DND-41 (cell line): Measurements from ENCODE around the gene CCDC85C.

Experiments
- ATAC-seq: fragments of 200-7000 bp; cut with Tn5 transposase; 3 replicates; pipeline ENCODE4 v1.9.1; 2021; ENCODE audit warnings: low read depth; ENCODE audit not compliant: insufficient read depth
- DNase-seq: peaks from one replicate; pipeline ENCODE4 v3.0.0-alpha.2; 2020
- H2AFZ ChIP-seq: 2 replicates; pipeline ENCODE4 v1.6.0; 2012; ENCODE audit warnings: low read depth, low read length
- H3K27ac ChIP-seq: 2 replicates; pipeline ENCODE4 v1.5.1; 2012; ENCODE audit warnings: low read length, inconsistent platforms
- H3K27me3 ChIP-seq: fragments of 200-600 bp; sonication (generic); 2 replicates; pipeline ENCODE4 v1.6.0; 2012; ENCODE audit warnings: low read length, mild to moderate bottlenecking, inconsistent platforms; ENCODE audit not compliant: insufficient read depth, poor library complexity
- H3K36me3 ChIP-seq: 2 replicates; pipeline ENCODE4 v1.5.1; 2012; ENCODE audit warnings: low read length, inconsistent platforms; ENCODE audit not compliant: insufficient read depth
- H3K4me1 ChIP-seq: 2 replicates; pipeline ENCODE4 v1.5.1; 2012; ENCODE audit warnings: mild to moderate bottlenecking, low read length; ENCODE audit not compliant: insufficient read depth
- H3K4me2 ChIP-seq: 2 replicates; pipeline ENCODE4 v1.6.0; 2012; ENCODE audit warnings: mild to moderate bottlenecking, moderate library complexity, low read length, inconsistent platforms; ENCODE audit not compliant: insufficient read depth
- H3K4me3 ChIP-seq, 2 experiments: fragments of 200-600 bp in 1 of 2; shearing (Covaris generic) in 1 of 2; 2 replicates each; pipeline ENCODE4 v1.5.1; 2012 to 2016; ENCODE audit warnings: inconsistent platforms in 2 of 2, low read length in 2 of 2, mild to moderate bottlenecking in 2 of 2, low read depth in 1 of 2, moderate library complexity in 1 of 2
- H3K79me2 ChIP-seq: 2 replicates; pipeline ENCODE4 v1.6.0; 2012; ENCODE audit warnings: low read length, inconsistent platforms; ENCODE audit not compliant: insufficient read depth
- H3K9ac ChIP-seq: 2 replicates; pipeline ENCODE4 v1.6.0; 2012; ENCODE audit warnings: low read depth, mild to moderate bottlenecking, inconsistent platforms, low read length, moderate library complexity
- H3K9me3 ChIP-seq: 2 replicates; pipeline ENCODE4 v1.5.1; 2012; ENCODE audit warnings: low read length, moderate library complexity, mild to moderate bottlenecking, inconsistent platforms; ENCODE audit not compliant: insufficient read depth, severe bottlenecking
- H4K20me1 ChIP-seq: 2 replicates; pipeline ENCODE4 v1.6.0; 2012; ENCODE audit warnings: low read length; ENCODE audit not compliant: insufficient read depth
- EZH2 ChIP-seq: IDR thresholded peaks from 3 replicates; pipeline ENCODE4 v1.6.1; 2012; ENCODE audit warnings: borderline replicate concordance, low read depth, mild to moderate bottlenecking, moderate library complexity, low read length, inconsistent platforms; ENCODE audit not compliant: severe bottlenecking
- TF ChIP-seq, protein P1 (sequence below): IDR thresholded peaks from 2 replicates; pipeline ENCODE4 v1.5.1; 2012; ENCODE audit warnings: borderline replicate concordance, low read length, moderate library complexity, mild to moderate bottlenecking; ENCODE audit not compliant: poor library complexity, severe bottlenecking; ENCODE audit errors: extremely low read depth

CCDC85C gene

DNA sequence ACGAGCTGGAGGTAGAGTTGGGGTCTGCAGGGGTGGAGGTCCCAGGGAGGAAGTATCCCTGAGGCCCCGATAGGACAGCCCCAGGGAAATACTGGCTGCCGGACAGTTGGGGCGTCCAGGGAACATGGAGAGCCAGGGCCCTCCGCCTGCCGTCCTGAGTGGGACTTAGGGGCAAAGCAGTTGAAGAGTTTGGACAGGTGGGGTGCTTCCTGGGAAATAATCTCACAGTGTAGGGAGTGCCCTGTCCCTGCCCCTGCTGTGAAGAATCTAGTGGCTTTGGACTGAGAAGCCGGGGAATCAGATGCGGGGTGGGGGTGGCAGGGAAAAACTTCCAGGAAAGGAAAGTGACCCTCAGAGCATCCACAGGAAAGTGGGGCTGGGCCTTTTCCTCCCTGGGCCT, 31.1 kb upstream of the CCDC85C start:
- Histone ChIP-seq H3K9me3 (no peaks in the 10 kb centered on the region), H3K4me1 (no peaks in the 10 kb centered on the region), H3K4me3 (no peak overlapping the region), H3K79me2 (no peaks in the 10 kb centered on the region), H3K9ac (no peak overlapping the region), H3K36me3 (no peaks in the 10 kb centered on the region), H3K4me2 (no peak overlapping the region), H2AFZ (no peak overlapping the region), H3K27me3 (no peaks in the 10 kb centered on the region), H3K27ac (no peak overlapping the region), H4K20me1 (peaks cover 7% of the 10 kb centered on the region)
- ATAC-seq = no peak
- TF ChIP-seq, protein P1, sequence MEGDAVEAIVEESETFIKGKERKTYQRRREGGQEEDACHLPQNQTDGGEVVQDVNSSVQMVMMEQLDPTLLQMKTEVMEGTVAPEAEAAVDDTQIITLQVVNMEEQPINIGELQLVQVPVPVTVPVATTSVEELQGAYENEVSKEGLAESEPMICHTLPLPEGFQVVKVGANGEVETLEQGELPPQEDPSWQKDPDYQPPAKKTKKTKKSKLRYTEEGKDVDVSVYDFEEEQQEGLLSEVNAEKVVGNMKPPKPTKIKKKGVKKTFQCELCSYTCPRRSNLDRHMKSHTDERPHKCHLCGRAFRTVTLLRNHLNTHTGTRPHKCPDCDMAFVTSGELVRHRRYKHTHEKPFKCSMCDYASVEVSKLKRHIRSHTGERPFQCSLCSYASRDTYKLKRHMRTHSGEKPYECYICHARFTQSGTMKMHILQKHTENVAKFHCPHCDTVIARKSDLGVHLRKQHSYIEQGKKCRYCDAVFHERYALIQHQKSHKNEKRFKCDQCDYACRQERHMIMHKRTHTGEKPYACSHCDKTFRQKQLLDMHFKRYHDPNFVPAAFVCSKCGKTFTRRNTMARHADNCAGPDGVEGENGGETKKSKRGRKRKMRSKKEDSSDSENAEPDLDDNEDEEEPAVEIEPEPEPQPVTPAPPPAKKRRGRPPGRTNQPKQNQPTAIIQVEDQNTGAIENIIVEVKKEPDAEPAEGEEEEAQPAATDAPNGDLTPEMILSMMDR = no peak
- no peak for TF ChIP-seq EZH2
- DNase-seq = no peak

DNA sequence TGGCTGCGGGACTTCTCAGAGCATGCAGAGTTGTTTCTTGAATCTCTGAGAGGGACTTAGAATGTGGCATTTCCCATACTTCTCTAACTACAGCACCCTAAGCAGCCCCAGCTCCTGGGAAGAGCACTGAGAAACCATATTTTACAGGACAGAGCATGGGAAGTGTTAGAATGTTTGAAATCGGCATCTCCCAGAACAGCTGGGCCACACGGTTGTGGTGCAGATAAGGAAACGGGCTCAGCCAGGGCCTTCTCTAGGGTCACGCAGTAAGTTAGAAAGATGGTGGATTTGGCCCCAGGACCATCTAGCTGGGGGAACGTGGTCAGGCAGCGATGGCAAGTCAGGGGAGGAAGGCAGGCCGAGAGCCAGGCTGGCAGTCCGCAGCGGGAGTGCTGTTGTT, 30.4 kb upstream of the CCDC85C start:
- Histone ChIP-seq H3K4me2 (no peak overlapping the region), H2AFZ (no peak overlapping the region), H3K9me3 (no peaks in the 10 kb centered on the region), H3K27me3 (no peaks in the 10 kb centered on the region), H3K4me1 (no peaks in the 10 kb centered on the region), H3K36me3 (no peaks in the 10 kb centered on the region), H3K27ac (no peak overlapping the region), H3K4me3 (no peak overlapping the region), H3K9ac (no peak overlapping the region), H4K20me1 (peaks cover 7% of the 10 kb centered on the region), H3K79me2 (no peaks in the 10 kb centered on the region)
- DNase-seq (no peak), ATAC-seq (no peak)
- TF ChIP-seq, protein P1 = no peak
- no peak for TF ChIP-seq EZH2

DNA sequence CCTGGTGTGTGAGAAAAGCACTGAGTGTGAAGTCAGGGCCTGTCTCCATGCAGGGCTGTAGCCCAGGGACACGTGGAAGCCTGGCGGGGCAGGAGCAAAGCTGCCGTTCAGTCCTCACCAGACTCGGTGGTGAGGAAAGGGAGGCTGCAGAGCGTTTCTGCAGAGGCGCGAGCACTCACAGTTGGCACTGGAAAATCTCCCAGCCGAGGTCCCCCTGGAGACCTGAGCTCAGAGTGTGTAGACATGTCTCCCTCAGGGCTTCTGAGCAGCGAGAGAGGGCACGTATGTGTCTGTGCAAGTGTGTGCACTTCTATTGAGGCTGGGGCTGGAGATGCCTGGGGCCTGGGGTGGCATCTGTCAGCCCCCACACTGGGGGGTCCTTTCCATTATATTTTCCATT, 29.9 kb upstream of the CCDC85C start:
- no peak for ATAC-seq
- DNase-seq = no peak

More for the DNA sequence above, 29.9 kb upstream of the CCDC85C start:
- Histone ChIP-seq H3K4me3 (no peak overlapping the region), H3K79me2 (no peaks in the 10 kb centered on the region), H3K27ac (no peak overlapping the region), H3K9ac (no peak overlapping the region), H3K4me1 (peaks cover 2% of the 10 kb centered on the region; the same call in 1 of the 2 replicates), H3K9me3 (no peaks in the 10 kb centered on the region), H4K20me1 (peaks cover 7% of the 10 kb centered on the region), H3K4me2 (no peak overlapping the region), H3K27me3 (no peaks in the 10 kb centered on the region), H2AFZ (no peak overlapping the region), H3K36me3 (no peaks in the 10 kb centered on the region)
- TF ChIP-seq, protein P1 = no peak
- TF ChIP-seq EZH2 = no peak
